Measurements from ENCODE around the gene TLR5. TPM values are rescaled to one million over a fixed set of nuclear protein-coding genes. Genes with fewer than 3 reads are reported as not detected.

Gene TLR5
- total and polyA plus RNA-seq, 8 donors = 9.8 to 27.6 (median 10.6) TPM

- Histone ChIP-seq H3K27ac (no peak overlapping the region), H3K36me3 (no peaks in the 10 kb centered on the region), H3K9me3 (no peaks in the 10 kb centered on the region), H3K4me1 (no peaks in the 10 kb centered on the region), H3K4me3 (no peak overlapping the region), H3K27me3 (no peaks in the 10 kb centered on the region)
- intact Hi-C loops (cut with DNase I) = no loop called here
- TF ChIP-seq, protein P1, sequence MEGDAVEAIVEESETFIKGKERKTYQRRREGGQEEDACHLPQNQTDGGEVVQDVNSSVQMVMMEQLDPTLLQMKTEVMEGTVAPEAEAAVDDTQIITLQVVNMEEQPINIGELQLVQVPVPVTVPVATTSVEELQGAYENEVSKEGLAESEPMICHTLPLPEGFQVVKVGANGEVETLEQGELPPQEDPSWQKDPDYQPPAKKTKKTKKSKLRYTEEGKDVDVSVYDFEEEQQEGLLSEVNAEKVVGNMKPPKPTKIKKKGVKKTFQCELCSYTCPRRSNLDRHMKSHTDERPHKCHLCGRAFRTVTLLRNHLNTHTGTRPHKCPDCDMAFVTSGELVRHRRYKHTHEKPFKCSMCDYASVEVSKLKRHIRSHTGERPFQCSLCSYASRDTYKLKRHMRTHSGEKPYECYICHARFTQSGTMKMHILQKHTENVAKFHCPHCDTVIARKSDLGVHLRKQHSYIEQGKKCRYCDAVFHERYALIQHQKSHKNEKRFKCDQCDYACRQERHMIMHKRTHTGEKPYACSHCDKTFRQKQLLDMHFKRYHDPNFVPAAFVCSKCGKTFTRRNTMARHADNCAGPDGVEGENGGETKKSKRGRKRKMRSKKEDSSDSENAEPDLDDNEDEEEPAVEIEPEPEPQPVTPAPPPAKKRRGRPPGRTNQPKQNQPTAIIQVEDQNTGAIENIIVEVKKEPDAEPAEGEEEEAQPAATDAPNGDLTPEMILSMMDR (IDR thresholded peaks at IDR 0.05) = no peak
- no peak for ATAC-seq
- no peak for DNase-seq
These were observed 45.7 kb upstream of the TLR5 start for GRCh38 chr1:223188618-223189356.

DNA sequence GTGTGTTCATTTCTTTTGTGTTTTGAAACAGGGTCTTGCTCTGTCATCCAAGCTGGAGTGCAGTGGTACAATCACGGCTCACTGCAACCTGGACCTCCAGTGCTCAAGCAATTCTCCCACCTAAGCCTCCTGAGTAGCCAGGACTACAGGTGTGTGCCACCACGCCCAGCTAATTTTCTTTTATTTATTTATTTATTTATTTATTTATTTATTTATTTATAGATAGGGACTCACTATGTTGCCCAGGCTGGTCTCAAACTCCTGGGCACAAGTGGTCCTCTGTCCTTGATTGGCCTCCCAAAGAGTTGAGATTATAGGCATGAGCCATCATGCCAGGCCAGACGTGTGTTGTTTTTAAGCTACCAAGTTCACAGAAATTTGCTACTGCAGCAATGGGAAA lies 43.8 kb upstream of the TLR5 start:
- H3K27me3 ChIP-seq = no peaks in the 10 kb centered on the region
- H3K4me1 ChIP-seq = no peaks in the 10 kb centered on the region
- H3K36me3 ChIP-seq = no peaks in the 10 kb centered on the region
- no peak for ATAC-seq
- TF ChIP-seq, protein P1 (IDR thresholded peaks at IDR 0.05) = no peak
- intact Hi-C loops (cut with DNase I) = no loop called here
- no peak overlapping the region for H3K27ac ChIP-seq
- no peaks in the 10 kb centered on the region for H3K9me3 ChIP-seq
- no peak for DNase-seq
- H3K4me3 ChIP-seq = no peak overlapping the region

- H3K9me3 ChIP-seq = no peaks in the 10 kb centered on the region
- ATAC-seq (no peak), DNase-seq (no peak)
- H3K4me3 ChIP-seq = no peak overlapping the region
- H3K27me3 ChIP-seq = no peaks in the 10 kb centered on the region
- TF ChIP-seq, protein P1 (IDR thresholded peaks at IDR 0.05) = no peak
- H3K4me1 ChIP-seq = peaks cover 12 to 33% of the 10 kb centered on the region in 2 donors
- H3K27ac ChIP-seq = no peak overlapping the region
- intact Hi-C loops (cut with DNase I) = no loop called here
- H3K36me3 ChIP-seq = no peaks in the 10 kb centered on the region
These were observed 40.3 kb upstream of the TLR5 start for GRCh38 chr1:223183268-223183862.

GRCh38 chr1:223180731-223181321 lies 37.8 kb upstream of the TLR5 start:
- ATAC-seq = peak; percentile 89
- peak in 2 of 4 donors; percentile 22 to 63 for DNase-seq
- no peak overlapping the region for H3K4me3 ChIP-seq
- H3K9me3 ChIP-seq = no peaks in the 10 kb centered on the region
- peaks cover 17 to 57% of the 10 kb centered on the region in 2 donors for H3K4me1 ChIP-seq
- H3K27me3 ChIP-seq = no peaks in the 10 kb centered on the region
- intact Hi-C loops (cut with DNase I) = no loop called here
- TF ChIP-seq, protein P1 (IDR thresholded peaks at IDR 0.05) = no peak
- H3K36me3 ChIP-seq = no peaks in the 10 kb centered on the region
- H3K27ac ChIP-seq = peak overlapping the region; percentile 57 to 69

DNA sequence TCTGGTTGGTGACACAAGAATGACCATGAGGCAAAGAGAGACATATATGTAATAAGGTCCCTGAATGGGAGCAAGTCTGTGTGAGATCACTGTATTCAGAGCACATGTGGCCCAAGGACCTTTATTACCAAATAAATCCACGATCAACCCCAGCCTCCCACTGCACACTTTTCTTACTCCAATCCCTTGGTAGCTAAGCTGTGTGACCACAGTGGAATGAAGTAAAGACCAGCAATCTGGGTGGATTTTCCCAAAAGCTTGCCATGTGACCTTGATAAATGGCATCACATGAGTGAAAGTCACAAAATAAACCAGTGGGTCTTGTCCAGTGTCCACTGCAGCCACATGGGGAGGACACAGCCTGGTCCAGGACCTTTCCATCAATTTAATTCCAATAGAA lies 36.7 kb upstream of the TLR5 start:
- ATAC-seq (no peak), DNase-seq (no peak)
- H3K4me1 ChIP-seq = peaks cover 17 to 66% of the 10 kb centered on the region in 2 donors

More for the DNA sequence above, 36.7 kb upstream of the TLR5 start:
- no peaks in the 10 kb centered on the region for H3K9me3 ChIP-seq
- H3K27me3 ChIP-seq = no peaks in the 10 kb centered on the region
- no peak overlapping the region for H3K4me3 ChIP-seq
- H3K27ac ChIP-seq = peak overlapping the region; percentile 57 to 69
- intact Hi-C loops (cut with DNase I) = no loop called here
- H3K36me3 ChIP-seq = no peaks in the 10 kb centered on the region
- TF ChIP-seq, protein P1 (IDR thresholded peaks at IDR 0.05) = no peak
